K562 treated with DMSO at 1 percent for 24 hours (cell line): Measurements from ENCODE around the gene SPDEF. TPM values are rescaled to one million over a fixed set of nuclear protein-coding genes. Genes with fewer than 3 reads are reported as not detected.

ENCODE experiments used
- total RNA-seq: library from RNA; unstranded; fragments of 300-600 nt; gene quantifications from 2 replicates; pipeline ENCODE4 v1.2.3, GENCODE V29; 2022; ENCODE audit warnings: low read depth; ENCODE audit not compliant: insufficient read depth

SPDEF gene
- total RNA-seq: 0.80 TPM in 1 of 2 replicates, not detected in the other

DNA sequence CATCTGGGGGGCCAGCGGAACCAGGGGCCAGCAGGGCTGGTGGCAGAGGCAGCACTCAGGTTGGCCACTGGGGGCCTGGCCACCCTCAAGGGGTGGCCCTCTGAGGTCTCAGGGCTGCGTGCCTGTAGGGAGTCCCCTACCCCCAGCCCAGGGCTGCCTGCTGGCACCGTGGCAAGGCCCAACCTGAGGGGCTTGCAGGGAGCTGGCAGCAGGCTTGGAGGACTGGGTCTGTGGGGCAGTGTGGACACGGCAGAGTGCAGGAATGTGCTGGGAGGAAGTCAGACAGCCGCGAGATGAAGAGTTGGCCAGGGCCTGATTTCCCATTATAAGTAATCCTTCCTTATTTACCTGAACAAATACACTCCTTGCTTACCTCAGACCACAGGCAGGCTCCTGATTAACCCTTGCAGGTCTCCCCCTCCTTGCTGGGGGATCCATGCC, at the start of gene SPDEF:
TSS of gene SPDEF (minus strand) at position 299 of the 441 bp plus-strand sequence. CDS start 11,874 bp downstream, outside the sequence.

Other genes with a start within 250 kb of the SPDEF start
- gene NUDT3, start 163.7 kb downstream of the SPDEF start, total RNA-seq: 13.5 and 13.9 TPM in 2 replicates
- gene RPS10, start 130.3 kb downstream of the SPDEF start, total RNA-seq: 6,565 and 6,740 TPM in 2 replicates
- gene PACSIN1, start 90.3 kb downstream of the SPDEF start, total RNA-seq: 1.3 and 1.4 TPM in 2 replicates
- gene ILRUN, start 140.4 kb upstream of the SPDEF start, total RNA-seq: 106 and 115 TPM in 2 replicates
- 313 and 329 TPM in 2 replicates for gene SNRPC, start 201.2 kb upstream of the SPDEF start, total RNA-seq
- gene BLTP3A, start 235.8 kb upstream of the SPDEF start, total RNA-seq: 18.4 and 18.5 TPM in 2 replicates